Peyer's patch (tissue), 4 donors: ENCODE data around the gene USP6. TPM values are rescaled to one million over a fixed set of nuclear protein-coding genes. Genes with fewer than 3 reads are reported as not detected.

Experiments
- small RNA-seq, 2 donors: library from RNA; depleted of rRNA; stranded (forward); fragments of <200 nt; gene quantifications; one replicate each; pipeline ENCODE3, GENCODE V24; 2016
- total RNA-seq, 4 donors: library from RNA; depleted of rRNA; stranded (reverse); fragments of >200 nt; gene quantifications; one replicate each; pipeline ENCODE4 v1.1.0, GENCODE V29; 2016

The USP6 gene
- total RNA-seq, 4 donors from 2014 or later = under 0.01 to 0.18 TPM; not detected in 2

Small RNAs within 50 kb of the gene (small RNA-seq; reads per million reads assigned to genes)
- gene AC012146.4 = 0 reads per million in 2 donors

Other genes starting within 250 kb of the USP6 start
- gene C17orf107, start 216.5 kb upstream of the USP6 start, total RNA-seq = 1 to 10 TPM in 2 of 4 donors, under 1 TPM in 2; 0.66 to 5.0 (median 1.5) TPM
- gene CHRNE, start 212.9 kb upstream of the USP6 start, total RNA-seq = not detected
- not detected for gene GP1BA, start 183.8 kb upstream of the USP6 start, total RNA-seq
- 10 to 100 TPM; 30.5 to 84.1 (median 60.4) TPM for gene SLC25A11, start 176.0 kb upstream of the USP6 start, total RNA-seq
- 10 to 100 TPM; 57.8 to 92.1 (median 78.9) TPM for gene RNF167, start 175.8 kb upstream of the USP6 start, total RNA-seq
- 1,000 to 10,000 TPM in 1 of 4 donors, 100 to 1,000 TPM in 3; 530 to 1,064 (median 855) TPM for gene PFN1, start 167.5 kb upstream of the USP6 start, total RNA-seq
- gene ENO3, start 164.9 kb upstream of the USP6 start, total RNA-seq = 10 to 100 TPM in 3 of 4 donors, 1 to 10 TPM in 1; 7.4 to 27.7 (median 20.6) TPM
- gene SPAG7, start 148.2 kb upstream of the USP6 start, total RNA-seq = 10 to 100 TPM; 34.2 to 85.0 (median 48.9) TPM
- gene CAMTA2, start 128.4 kb upstream of the USP6 start, total RNA-seq = 100 to 1,000 TPM in 1 of 4 donors, 10 to 100 TPM in 3; 42.4 to 124 (median 88.7) TPM
- gene INCA1, start 118.5 kb upstream of the USP6 start, total RNA-seq = 1 to 10 TPM in 1 of 4 donors, not detected in 3; 2.4 TPM
- gene KIF1C, start 118.1 kb upstream of the USP6 start, total RNA-seq = 100 to 1,000 TPM in 3 of 4 donors, 10 to 100 TPM in 1; 91.4 to 141 (median 116) TPM
- 10 to 100 TPM in 3 of 4 donors, not detected in 1; 12.9 to 50.8 (median 45.3) TPM for gene SLC52A1, start 80.6 kb upstream of the USP6 start, total RNA-seq
- 10 to 100 TPM in 2 of 4 donors, 1 to 10 TPM in 2; 7.4 to 13.7 (median 11.0) TPM for gene ZFP3, start 37.6 kb upstream of the USP6 start, total RNA-seq
- 10 to 100 TPM in 1 of 4 donors, 1 to 10 TPM in 3; 5.3 to 10.9 (median 7.0) TPM for gene ZNF232, start 4.2 kb upstream of the USP6 start, total RNA-seq
- gene ZNF594, start 75.8 kb downstream of the USP6 start, total RNA-seq = 10 to 100 TPM; 10.2 to 23.9 (median 18.5) TPM
- 10 to 100 TPM in 1 of 4 donors, 1 to 10 TPM in 1, under 1 TPM in 1, not detected in 1; 0.35 to 16.5 (median 1.5) TPM for gene SCIMP, start 118.8 kb downstream of the USP6 start, total RNA-seq
- 10 to 100 TPM; 20.5 to 85.0 (median 33.1) TPM for gene RABEP1, start 166.3 kb downstream of the USP6 start, total RNA-seq